Neural cell (in vitro differentiated cells): Measurements from ENCODE around the gene PRG3.

ENCODE experiments used
- CTCF ChIP-seq: fragments of 450-650 bp; IDR thresholded peaks from 2 replicates; pipeline ENCODE4 v1.5.1; 2014; ENCODE audit warnings: antibody characterized with exemption, mild to moderate bottlenecking, moderate library complexity; ENCODE audit not compliant: poor library complexity, severe bottlenecking
- EP300 ChIP-seq: fragments of 450-650 bp; conservative IDR thresholded peaks from 2 replicates; pipeline ENCODE4 v1.6.1; 2014; ENCODE audit warnings: antibody characterized with exemption, mild to moderate bottlenecking, moderate library complexity; ENCODE audit not compliant: poor library complexity, severe bottlenecking
- EZH2 ChIP-seq: fragments of 200-600, 300-800 bp; shearing (Covaris generic), sonication (generic); IDR thresholded peaks from 2 replicates; pipeline ENCODE4 v1.6.1; 2014; ENCODE audit warnings: antibody characterized with exemption, low read length, borderline replicate concordance, mild to moderate bottlenecking; ENCODE audit not compliant: insufficient read depth, poor library complexity, severe bottlenecking
- POLR2AphosphoS5 ChIP-seq: IDR thresholded peaks from 2 replicates; pipeline ENCODE4 v1.6.1; 2012
- REST ChIP-seq: IDR thresholded peaks from 2 replicates; pipeline ENCODE4 v1.6.1; 2012; ENCODE audit warnings: borderline replicate concordance
- SMC3 ChIP-seq: fragments of 450-650 bp; conservative IDR thresholded peaks from 2 replicates; pipeline ENCODE4 v1.6.1; 2014; ENCODE audit warnings: antibody characterized with exemption, mild to moderate bottlenecking, moderate library complexity; ENCODE audit not compliant: poor library complexity
- TAF1 ChIP-seq: IDR thresholded peaks from 2 replicates; pipeline ENCODE4 v1.6.1; 2012; ENCODE audit warnings: low read depth

DNA sequence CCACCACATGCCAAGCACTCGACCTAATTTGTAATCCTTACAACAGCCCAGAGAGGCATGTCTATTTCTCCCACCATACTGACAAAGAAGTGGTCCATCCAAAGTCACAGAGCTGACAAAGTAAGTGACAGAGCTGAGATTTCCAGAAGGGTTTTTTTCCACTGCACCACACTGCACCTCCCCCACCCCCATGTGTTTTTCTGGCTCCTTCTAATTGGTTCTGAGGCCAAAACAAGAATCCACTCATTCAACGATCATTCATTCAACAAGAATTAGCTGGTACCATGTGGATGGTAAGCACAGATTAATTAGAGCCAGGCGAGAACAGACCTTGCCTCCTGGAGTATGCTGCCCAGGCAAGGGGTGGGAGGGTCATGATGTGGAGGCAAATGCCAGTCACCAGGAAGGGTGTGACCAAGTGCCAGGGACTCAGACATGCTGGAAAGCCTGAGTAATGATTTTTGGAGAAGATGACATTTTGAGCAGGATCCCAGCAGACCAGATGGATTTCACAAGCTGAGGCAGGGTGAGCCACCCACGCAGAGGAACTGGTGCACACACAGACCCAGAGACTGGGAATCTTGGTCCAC is 24.4 kb upstream of the PRG3 start:
- TF ChIP-seq REST = no peak
- TF ChIP-seq CTCF = no peak
- no peak for TF ChIP-seq EP300
- TF ChIP-seq POLR2AphosphoS5 = no peak
- no peak for TF ChIP-seq SMC3
- no peak for TF ChIP-seq EZH2
- no peak for TF ChIP-seq TAF1
